MM.1S (cell line): ENCODE results near the gene TNFRSF8.

ENCODE experiments used
- DNase-seq: peaks from one replicate; pipeline ENCODE4 v3.0.0-alpha.2; 2015
- H2AFZ ChIP-seq: fragments of 300-600 bp; sonication (generic); 2 replicates; pipeline ENCODE4 v1.6.0; 2016; ENCODE audit warnings: antibody characterized with exemption, low read length
- H3F3A ChIP-seq: fragments of 300-600 bp; sonication (generic); 2 replicates; pipeline ENCODE4 v1.6.1; 2016; ENCODE audit warnings: mild to moderate bottlenecking, antibody characterized with exemption, low read length, moderate library complexity, mixed read lengths; ENCODE audit not compliant: insufficient read depth
- H3K27ac ChIP-seq: fragments of 300-600 bp; sonication (generic); 2 replicates; pipeline ENCODE4 v1.5.1; 2016; ENCODE audit warnings: mild to moderate bottlenecking, low read length
- H3K27me3 ChIP-seq: fragments of 300-600 bp; sonication (generic); replicated peaks from 2 replicates; pipeline ENCODE4 v1.6.0; 2016; ENCODE audit warnings: low read length; ENCODE audit not compliant: insufficient read depth
- H3K36me3 ChIP-seq: fragments of 300-600 bp; sonication (generic); replicated peaks from 2 replicates; pipeline ENCODE4 v1.6.1; 2016; ENCODE audit warnings: mild to moderate bottlenecking, low read length, mixed read lengths; ENCODE audit not compliant: insufficient read depth
- H3K4me1 ChIP-seq: fragments of 300-600 bp; sonication (generic); 2 replicates; pipeline ENCODE4 v1.6.1; 2016; ENCODE audit warnings: low read length, mixed read lengths
- H3K4me2 ChIP-seq: fragments of 300-600 bp; sonication (generic); 2 replicates; pipeline ENCODE4 v1.6.0; 2016; ENCODE audit warnings: low read depth, low read length
- H3K4me3 ChIP-seq: fragments of 300-600 bp; sonication (generic); 2 replicates; pipeline ENCODE4 v1.5.1; 2016; ENCODE audit warnings: low read length, mixed read lengths
- H3K79me2 ChIP-seq: fragments of 300-600 bp; sonication (generic); 2 replicates; pipeline ENCODE4 v1.6.1; 2016; ENCODE audit warnings: mixed run types, low read length, mixed read lengths
- H3K9ac ChIP-seq: fragments of 300-600 bp; sonication (generic); 2 replicates; pipeline ENCODE4 v1.6.1; 2016; ENCODE audit warnings: low read length, mixed read lengths
- H3K9me2 ChIP-seq: fragments of 300-600 bp; sonication (generic); replicated peaks from 2 replicates; pipeline ENCODE4 v1.6.1; 2016; ENCODE audit warnings: mild to moderate bottlenecking, low read length, mixed read lengths; ENCODE audit not compliant: insufficient read depth
- H3K9me3 ChIP-seq: fragments of 300-600 bp; sonication (generic); replicated peaks from 2 replicates; pipeline ENCODE4 v1.6.1; 2016; ENCODE audit warnings: mild to moderate bottlenecking, low read length, mixed read lengths; ENCODE audit not compliant: insufficient read depth
- H4K20me1 ChIP-seq: fragments of 300-600 bp; sonication (generic); 2 replicates; pipeline ENCODE4 v1.6.1; 2016; ENCODE audit warnings: mild to moderate bottlenecking, low read length, moderate library complexity, mixed read lengths; ENCODE audit not compliant: insufficient read depth
- EZH2 ChIP-seq: fragments of 300-600 bp; sonication (generic); optimal IDR thresholded peaks from 2 replicates; pipeline ENCODE3; 2017; ENCODE audit warnings: low read depth, mild to moderate bottlenecking, antibody characterized with exemption, low read length, mixed read lengths
- EZH2phosphoT487 ChIP-seq: fragments of 300-600 bp; sonication (generic); IDR thresholded peaks from 2 replicates; pipeline ENCODE4 v1.6.1; 2018; ENCODE audit warnings: antibody characterized with exemption, low read length
- TF ChIP-seq, protein P1 (sequence below): fragments of 300-600 bp; sonication (generic); IDR thresholded peaks from 2 replicates; pipeline ENCODE4 v1.5.1; 2016; ENCODE audit warnings: antibody characterized with exemption, low read length, mixed read lengths

Gene TNFRSF8

DNA sequence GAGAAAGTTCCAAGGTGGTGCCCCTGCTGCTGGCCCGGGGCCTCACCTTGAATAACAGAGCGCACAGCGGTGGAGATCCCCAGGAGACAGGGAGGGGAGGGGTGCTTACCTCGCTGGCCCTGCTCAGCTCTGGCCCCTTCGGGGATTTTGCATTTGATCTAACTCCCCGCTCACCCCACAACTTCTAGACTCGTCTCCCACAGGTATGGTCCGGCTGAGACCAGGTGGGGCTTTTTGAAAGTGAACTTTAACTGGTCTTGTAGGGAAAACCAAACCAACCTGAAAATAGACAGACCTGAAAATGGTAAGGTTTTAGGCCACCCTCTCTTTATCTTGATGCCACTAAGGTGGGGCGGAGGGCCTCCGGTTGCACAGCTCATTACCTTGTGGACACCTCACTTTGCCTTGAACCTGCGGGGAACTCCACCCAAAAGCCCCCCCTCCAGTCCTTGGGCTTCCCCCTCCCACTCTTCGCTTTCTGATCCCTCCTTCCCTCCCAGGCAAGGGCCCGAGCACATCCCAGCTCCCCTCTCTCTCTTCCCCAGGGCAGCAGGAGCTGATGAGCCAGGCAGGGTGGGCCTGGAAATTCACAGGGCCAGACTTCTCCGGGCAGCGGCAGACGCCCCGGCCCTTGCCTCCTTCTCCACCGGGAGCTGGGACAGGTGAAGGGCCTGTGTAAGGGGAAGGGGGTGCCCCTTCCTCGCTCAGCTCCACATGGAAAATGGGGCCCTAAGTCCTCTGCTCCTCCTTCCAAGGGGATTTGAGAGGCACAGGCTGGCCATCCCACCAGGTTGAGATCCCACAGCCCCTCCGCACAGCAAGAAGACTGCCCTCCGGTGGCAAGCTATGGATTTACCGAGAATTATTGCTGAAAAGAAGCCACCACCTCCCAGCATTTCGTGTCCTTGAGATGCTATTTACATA, 16.1 kb downstream of the TNFRSF8 start:
- Histone ChIP-seq H3K9ac (peak overlapping the region; percentile 18; the same call in 1 of the 2 replicates), H3K27ac (peak overlapping the region; percentile 24; the same call in 1 of the 2 replicates), H3K4me3 (peak overlapping the region; percentile 35; the same call in 1 of the 2 replicates), H4K20me1 (no peaks in the 10 kb centered on the region), H3K79me2 (no peaks in the 10 kb centered on the region), H3K36me3 (no peaks in the 10 kb centered on the region), H3K9me2 (no peaks in the 10 kb centered on the region), H3K9me3 (no peaks in the 10 kb centered on the region), H3K27me3 (peaks cover 5% of the 10 kb centered on the region; the same call in 1 of the 2 replicates), H3K4me2 (peak overlapping the region; percentile 66), H2AFZ (peak overlapping the region; percentile 84), H3F3A (0 out of 2 replicates have a peak, but pooled peaks cover 4% of the 10 kb centered on the region), H3K4me1 (peaks cover 11% of the 10 kb centered on the region; the same call in 1 of the 2 replicates)
- TF ChIP-seq, protein P1, sequence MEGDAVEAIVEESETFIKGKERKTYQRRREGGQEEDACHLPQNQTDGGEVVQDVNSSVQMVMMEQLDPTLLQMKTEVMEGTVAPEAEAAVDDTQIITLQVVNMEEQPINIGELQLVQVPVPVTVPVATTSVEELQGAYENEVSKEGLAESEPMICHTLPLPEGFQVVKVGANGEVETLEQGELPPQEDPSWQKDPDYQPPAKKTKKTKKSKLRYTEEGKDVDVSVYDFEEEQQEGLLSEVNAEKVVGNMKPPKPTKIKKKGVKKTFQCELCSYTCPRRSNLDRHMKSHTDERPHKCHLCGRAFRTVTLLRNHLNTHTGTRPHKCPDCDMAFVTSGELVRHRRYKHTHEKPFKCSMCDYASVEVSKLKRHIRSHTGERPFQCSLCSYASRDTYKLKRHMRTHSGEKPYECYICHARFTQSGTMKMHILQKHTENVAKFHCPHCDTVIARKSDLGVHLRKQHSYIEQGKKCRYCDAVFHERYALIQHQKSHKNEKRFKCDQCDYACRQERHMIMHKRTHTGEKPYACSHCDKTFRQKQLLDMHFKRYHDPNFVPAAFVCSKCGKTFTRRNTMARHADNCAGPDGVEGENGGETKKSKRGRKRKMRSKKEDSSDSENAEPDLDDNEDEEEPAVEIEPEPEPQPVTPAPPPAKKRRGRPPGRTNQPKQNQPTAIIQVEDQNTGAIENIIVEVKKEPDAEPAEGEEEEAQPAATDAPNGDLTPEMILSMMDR = peak; percentile 76
- TF ChIP-seq EZH2 = no peak
- DNase-seq = peak; percentile 64

- Histone ChIP-seq H3K36me3 (no peaks in the 10 kb centered on the region), H3K27ac (no peak overlapping the region), H3K9me2 (no peaks in the 10 kb centered on the region), H3F3A (0 out of 2 replicates have a peak, but pooled peaks cover 4% of the 10 kb centered on the region), H3K9me3 (no peaks in the 10 kb centered on the region), H3K27me3 (peaks cover 5% of the 10 kb centered on the region; the same call in 1 of the 2 replicates), H4K20me1 (no peaks in the 10 kb centered on the region), H3K9ac (no peak overlapping the region), H2AFZ (no peak overlapping the region), H3K4me2 (no peak overlapping the region), H3K4me3 (no peak overlapping the region), H3K79me2 (no peaks in the 10 kb centered on the region), H3K4me1 (peaks cover 11% of the 10 kb centered on the region; the same call in 1 of the 2 replicates)
- no peak for DNase-seq
- TF ChIP-seq EZH2 (no peak), EZH2phosphoT487 (no peak)
- TF ChIP-seq, protein P1 = no peak
Observed at GRCh38 chr1:12080156-12080555, 17.1 kb downstream of the TNFRSF8 start.

DNA sequence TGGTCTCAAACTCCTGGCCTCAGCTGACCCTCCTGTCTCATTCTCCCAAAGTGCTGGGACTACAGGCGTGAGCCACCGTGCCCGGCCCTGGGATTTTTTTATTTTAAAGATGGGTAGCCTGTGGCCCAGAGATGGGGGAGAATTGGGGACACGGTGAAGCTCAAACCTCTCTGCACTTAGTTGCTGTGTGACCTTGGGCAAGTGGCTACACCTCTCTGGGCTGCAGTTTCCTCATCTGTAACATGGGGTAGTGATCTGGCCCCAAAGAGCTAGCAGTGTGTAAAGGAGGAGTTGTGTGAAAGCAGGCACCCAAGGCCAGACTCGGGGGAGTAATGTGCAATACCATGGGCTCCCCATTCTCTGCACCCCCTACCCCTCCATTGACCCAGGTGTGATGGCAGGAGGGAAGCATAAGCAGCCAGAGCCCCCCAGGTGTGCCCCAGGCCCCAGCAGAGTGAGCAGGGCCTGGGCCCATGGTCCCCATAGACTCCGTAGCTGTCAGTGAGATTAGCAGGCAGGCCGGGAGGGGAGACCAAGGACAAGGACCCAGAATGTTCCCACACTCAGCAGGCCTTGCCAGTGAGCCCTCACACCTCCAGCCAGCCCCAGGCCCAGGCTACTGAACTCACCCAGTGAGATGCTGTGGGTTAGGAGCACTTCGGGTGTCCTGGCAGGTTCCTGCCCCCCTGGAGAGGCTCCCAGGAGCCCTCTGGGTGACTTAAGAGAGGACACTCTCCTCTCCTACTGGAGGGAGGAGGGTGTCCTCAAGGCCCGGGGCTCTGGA, 17.9 kb downstream of the TNFRSF8 start:
- no peaks in the 10 kb centered on the region for H3K79me2 ChIP-seq
- no peak overlapping the region for H3K4me2 ChIP-seq

More for the DNA sequence above, 17.9 kb downstream of the TNFRSF8 start:
- Histone ChIP-seq H3K9me3 (no peaks in the 10 kb centered on the region), H4K20me1 (no peaks in the 10 kb centered on the region), H3K9me2 (no peaks in the 10 kb centered on the region), H3K27ac (no peak overlapping the region), H3F3A (0 out of 2 replicates have a peak, but pooled peaks cover 4% of the 10 kb centered on the region), H3K9ac (no peak overlapping the region), H3K4me1 (peaks cover 11% of the 10 kb centered on the region; the same call in 1 of the 2 replicates), H3K4me3 (no peak overlapping the region), H2AFZ (no peak overlapping the region; the same call in 1 of the 2 replicates), H3K36me3 (no peaks in the 10 kb centered on the region), H3K27me3 (peaks cover 5% of the 10 kb centered on the region; the same call in 1 of the 2 replicates)
- TF ChIP-seq, protein P1 = no peak
- TF ChIP-seq EZH2 = no peak
- TF ChIP-seq EZH2phosphoT487 = no peak
- no peak for DNase-seq
